HEK293 (cell line): ENCODE data around the gene TMEM186.
"Not testable (repeated sequence)": the region's sequence is repeated elsewhere in the genome, so short reads cannot be mapped to it uniquely, and the experiment has no call there.

Experiments used
- CTCF ChIP-seq: fragments of 450-650 bp; formaldehyde crosslinking; IDR thresholded peaks from 2 replicates; pipeline ENCODE4 v1.5.1; 2016; ENCODE audit warnings: missing biosample characterization, missing genetic modification characterization
- KLF1 ChIP-seq: fragments of 450-650 bp; formaldehyde crosslinking; IDR thresholded peaks from 2 replicates; pipeline ENCODE4 v1.5.1; 2016; ENCODE audit warnings: missing biosample characterization, missing genetic modification characterization
- KLF10 ChIP-seq: fragments of 450-650 bp; IDR thresholded peaks from 2 replicates; pipeline ENCODE4 v1.5.1; 2018; ENCODE audit warnings: missing biosample characterization, mild to moderate bottlenecking, missing genetic modification characterization
- SP2 ChIP-seq: fragments of 450-650 bp; formaldehyde crosslinking; IDR thresholded peaks from 2 replicates; pipeline ENCODE4 v1.5.1; 2016; ENCODE audit warnings: missing biosample characterization, missing genetic modification characterization
- ZBTB1 ChIP-seq: fragments of 450-650 bp; formaldehyde crosslinking; IDR thresholded peaks from 2 replicates; pipeline ENCODE4 v1.5.1; 2016; ENCODE audit warnings: missing biosample characterization, missing genetic modification characterization
- ZBTB44 ChIP-seq: fragments of 450-650 bp; IDR thresholded peaks from 2 replicates; pipeline ENCODE4 v1.5.1; 2018; ENCODE audit warnings: missing biosample characterization, mild to moderate bottlenecking, missing genetic modification characterization
- ZNF366 ChIP-seq: fragments of 450-650 bp; formaldehyde crosslinking; conservative IDR thresholded peaks from 2 replicates; pipeline ENCODE4 v1.5.1; 2016; ENCODE audit warnings: missing biosample characterization, missing genetic modification characterization
- ZNF394 ChIP-seq: fragments of 450-650 bp; formaldehyde crosslinking; IDR thresholded peaks from 2 replicates; pipeline ENCODE4 v1.5.1; 2016; ENCODE audit warnings: missing biosample characterization, missing genetic modification characterization, mild to moderate bottlenecking, moderate library complexity, borderline replicate concordance
- ZNF530 ChIP-seq: fragments of 450-650 bp; formaldehyde crosslinking; IDR thresholded peaks from 2 replicates; pipeline ENCODE4 v1.5.1; 2016; ENCODE audit warnings: low read depth, missing biosample characterization, missing genetic modification characterization
- ZSCAN18 ChIP-seq: fragments of 450-650 bp; formaldehyde crosslinking; IDR thresholded peaks from 2 replicates; pipeline ENCODE4 v1.5.1; 2016; ENCODE audit warnings: missing biosample characterization, missing genetic modification characterization

GRCh38 chr16:8843296-8843695 is 45.9 kb upstream of the TMEM186 start:
- TF ChIP-seq ZBTB44 (tag by site-specific recombination); CTCF (tag by site-specific recombination); ZBTB1; ZNF366; ZSCAN18; ZNF530 (tag by site-specific recombination); KLF10; KLF1 (tag by site-specific recombination); SP2 (tag by site-specific recombination); ZNF394 (tag by site-specific recombination): not testable (repeated sequence)
